KMS-11 (cell line): Measurements from ENCODE around the gene DHCR7.

Experiments
- H2AFZ ChIP-seq: fragments of 200-600 bp; sonication (generic); 2 replicates; pipeline ENCODE4 v1.6.1; 2016; ENCODE audit warnings: antibody characterized with exemption, mixed run types, low read depth
- H3K27ac ChIP-seq: fragments of 200-600 bp; sonication (generic); 2 replicates; pipeline ENCODE4 v1.6.1; 2016; ENCODE audit warnings: mild to moderate bottlenecking, mixed run types
- H3K27me3 ChIP-seq: fragments of 200-600 bp; sonication (generic); 2 replicates; pipeline ENCODE4 v1.6.1; 2017; ENCODE audit warnings: mild to moderate bottlenecking, low read depth, mixed run types, moderate library complexity; ENCODE audit not compliant: insufficient read depth
- H3K36me3 ChIP-seq: fragments of 200-600 bp; sonication (generic); 2 replicates; pipeline ENCODE4 v1.6.1; 2017; ENCODE audit warnings: mild to moderate bottlenecking, mixed run types; ENCODE audit not compliant: insufficient read depth
- H3K4me1 ChIP-seq: fragments of 200-600 bp; sonication (generic); 2 replicates; pipeline ENCODE4 v1.6.1; 2016; ENCODE audit warnings: mild to moderate bottlenecking, low read depth, mixed run types; ENCODE audit not compliant: poor library complexity, severe bottlenecking
- H3K4me2 ChIP-seq: fragments of 200-600 bp; sonication (generic); 2 replicates; pipeline ENCODE4 v1.7.0; 2016; ENCODE audit warnings: mild to moderate bottlenecking, mixed run types
- H3K4me3 ChIP-seq: fragments of 200-600 bp; sonication (generic); IDR thresholded peaks from 2 replicates; pipeline ENCODE4 v1.6.1; 2017; ENCODE audit warnings: low read depth, low read length, mixed read lengths; ENCODE audit not compliant: insufficient read depth
- H3K79me2 ChIP-seq: fragments of 200-600 bp; sonication (generic); 2 replicates; pipeline ENCODE4 v1.6.1; 2016; ENCODE audit warnings: low read depth, mixed run types; ENCODE audit not compliant: insufficient read depth
- H3K9ac ChIP-seq: fragments of 200-600 bp; sonication (generic); 2 replicates; pipeline ENCODE4 v1.6.1; 2016; ENCODE audit warnings: mild to moderate bottlenecking, mixed run types
- H4K20me1 ChIP-seq: fragments of 200-600 bp; sonication (generic); 2 replicates; pipeline ENCODE4 v1.6.1; 2016; ENCODE audit warnings: mild to moderate bottlenecking, mixed run types; ENCODE audit not compliant: insufficient read depth
- CTCF ChIP-seq: fragments of 200-600 bp; sonication (generic); conservative IDR thresholded peaks from 2 replicates; pipeline ENCODE4 v1.6.1; 2017; ENCODE audit warnings: low read depth, mild to moderate bottlenecking, antibody characterized with exemption, low read length, moderate library complexity, mixed read lengths

Gene DHCR7

GRCh38 chr11:71484248-71485062 is 36.3 kb upstream of the DHCR7 start:
- Histone ChIP-seq H3K79me2 (no peaks in the 10 kb centered on the region), H3K27me3 (no peaks in the 10 kb centered on the region), H3K4me2 (no peak overlapping the region), H3K4me3 (no peak overlapping the region), H2AFZ (no peak overlapping the region), H3K36me3 (no peaks in the 10 kb centered on the region), H3K27ac (no peak overlapping the region), H3K9ac (no peak overlapping the region), H3K4me1 (no peaks in the 10 kb centered on the region), H4K20me1 (no peaks in the 10 kb centered on the region)
- no peak for TF ChIP-seq CTCF

- Histone ChIP-seq H3K36me3 (no peaks in the 10 kb centered on the region), H3K4me1 (no peaks in the 10 kb centered on the region), H3K79me2 (no peaks in the 10 kb centered on the region), H3K27me3 (no peaks in the 10 kb centered on the region), H3K9ac (no peak overlapping the region), H3K4me3 (no peak overlapping the region), H3K4me2 (no peak overlapping the region), H4K20me1 (no peaks in the 10 kb centered on the region), H3K27ac (no peak overlapping the region), H2AFZ (no peak overlapping the region)
- no peak for TF ChIP-seq CTCF
Observed at GRCh38 chr11:71483692-71484091, 35.5 kb upstream of the DHCR7 start.

- Histone ChIP-seq H2AFZ (no peak overlapping the region), H3K4me2 (no peak overlapping the region), H3K79me2 (no peaks in the 10 kb centered on the region), H3K36me3 (no peaks in the 10 kb centered on the region), H3K9ac (no peak overlapping the region), H3K4me1 (no peaks in the 10 kb centered on the region), H3K27ac (no peak overlapping the region), H4K20me1 (no peaks in the 10 kb centered on the region), H3K4me3 (no peak overlapping the region), H3K27me3 (no peaks in the 10 kb centered on the region)
- no peak for TF ChIP-seq CTCF
Observed at GRCh38 chr11:71482746-71483364, 34.7 kb upstream of the DHCR7 start.

- Histone ChIP-seq H3K27me3 (no peaks in the 10 kb centered on the region), H3K4me2 (no peak overlapping the region), H4K20me1 (no peaks in the 10 kb centered on the region), H3K9ac (no peak overlapping the region), H3K79me2 (no peaks in the 10 kb centered on the region), H2AFZ (no peak overlapping the region), H3K4me1 (no peaks in the 10 kb centered on the region), H3K36me3 (no peaks in the 10 kb centered on the region), H3K27ac (no peak overlapping the region), H3K4me3 (no peak overlapping the region)
- no peak for TF ChIP-seq CTCF
Observed at GRCh38 chr11:71482216-71482615, 34.0 kb upstream of the DHCR7 start.
